Stromal cell of bone marrow (primary cell): ENCODE data around the gene C2orf76.

Experiments used
- DNase-seq: peaks from one replicate; pipeline ENCODE4 v3.0.0-alpha.2; 2012; ENCODE audit warnings: low read depth

C2orf76 gene

DNA sequence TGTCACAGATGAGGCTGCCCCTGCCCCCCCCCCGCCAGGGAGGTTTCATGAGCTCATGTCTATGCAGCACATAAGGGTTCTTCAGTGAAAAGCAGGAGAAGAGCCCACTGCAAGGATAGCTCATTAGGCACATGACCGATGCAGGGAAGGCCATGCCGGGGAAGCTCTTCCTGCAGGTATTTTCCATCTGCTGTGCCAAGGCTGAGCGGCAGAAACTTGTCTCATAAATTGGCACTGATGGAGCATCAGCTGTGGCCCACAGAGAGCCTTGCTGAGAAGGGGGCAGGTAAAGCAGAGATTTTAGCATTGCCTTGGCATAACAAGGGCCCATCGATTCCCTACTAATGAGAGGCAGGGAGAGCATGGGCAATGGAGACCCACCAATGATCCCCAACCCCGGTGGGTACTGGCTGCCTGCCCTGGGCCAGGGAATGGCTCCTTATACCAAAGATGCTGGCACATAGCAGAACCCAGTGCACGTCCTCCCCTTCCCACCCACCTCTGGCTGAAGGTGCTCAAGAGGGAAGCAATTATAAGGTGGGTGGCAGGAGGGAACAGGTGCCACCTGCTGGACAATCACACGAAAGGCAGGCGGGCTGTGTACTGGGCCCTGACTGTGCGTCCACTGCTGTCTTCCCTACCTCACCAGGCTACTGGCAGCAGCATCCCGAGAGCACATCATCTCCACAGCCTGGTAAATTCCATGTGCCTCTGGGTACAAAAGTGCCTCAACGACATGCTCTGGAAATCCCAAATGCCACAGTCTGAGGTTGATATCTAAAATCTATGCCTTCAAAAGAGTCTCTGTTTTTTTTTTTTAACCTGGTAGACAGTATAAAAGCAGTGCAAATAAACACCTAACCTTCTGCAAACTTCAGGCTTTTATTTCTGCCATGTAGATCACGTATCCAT, 101.6 kb downstream of the C2orf76 start:
- DNase-seq: no peak

DNA sequence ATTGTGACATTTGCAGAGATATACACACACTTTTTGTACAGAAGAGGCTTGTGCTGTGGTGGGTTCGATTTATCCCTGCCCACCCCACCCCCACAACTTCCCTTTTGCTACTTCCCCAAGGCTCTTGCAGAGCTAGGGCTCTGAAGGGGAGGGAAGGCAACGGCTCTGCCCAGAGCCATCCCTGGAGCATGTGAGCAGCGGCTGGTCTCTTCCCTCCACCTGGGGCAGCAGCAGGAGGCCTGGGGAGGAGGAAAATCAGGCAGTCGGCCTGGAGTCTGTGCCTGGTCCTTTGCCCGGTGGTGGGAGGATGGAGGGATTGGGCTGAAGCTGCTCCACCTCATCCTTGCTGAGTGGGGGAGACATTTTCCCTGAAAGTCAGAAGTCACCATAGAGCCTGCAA, 103.0 kb downstream of the C2orf76 start:
- DNase-seq: no peak

DNA sequence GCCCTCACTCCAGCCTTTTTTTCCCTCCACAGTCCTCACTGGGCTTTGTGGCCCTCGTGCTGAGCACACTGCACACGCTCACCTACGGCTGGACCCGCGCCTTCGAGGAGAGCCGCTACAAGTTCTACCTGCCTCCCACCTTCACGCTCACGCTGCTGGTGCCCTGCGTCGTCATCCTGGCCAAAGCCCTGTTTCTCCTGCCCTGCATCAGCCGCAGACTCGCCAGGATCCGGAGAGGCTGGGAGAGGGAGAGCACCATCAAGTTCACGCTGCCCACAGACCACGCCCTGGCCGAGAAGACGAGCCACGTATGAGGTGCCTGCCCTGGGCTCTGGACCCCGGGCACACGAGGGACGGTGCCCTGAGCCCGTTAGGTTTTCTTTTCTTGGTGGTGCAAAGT, 103.6 kb downstream of the C2orf76 start:
- DNase-seq: no peak

DNA sequence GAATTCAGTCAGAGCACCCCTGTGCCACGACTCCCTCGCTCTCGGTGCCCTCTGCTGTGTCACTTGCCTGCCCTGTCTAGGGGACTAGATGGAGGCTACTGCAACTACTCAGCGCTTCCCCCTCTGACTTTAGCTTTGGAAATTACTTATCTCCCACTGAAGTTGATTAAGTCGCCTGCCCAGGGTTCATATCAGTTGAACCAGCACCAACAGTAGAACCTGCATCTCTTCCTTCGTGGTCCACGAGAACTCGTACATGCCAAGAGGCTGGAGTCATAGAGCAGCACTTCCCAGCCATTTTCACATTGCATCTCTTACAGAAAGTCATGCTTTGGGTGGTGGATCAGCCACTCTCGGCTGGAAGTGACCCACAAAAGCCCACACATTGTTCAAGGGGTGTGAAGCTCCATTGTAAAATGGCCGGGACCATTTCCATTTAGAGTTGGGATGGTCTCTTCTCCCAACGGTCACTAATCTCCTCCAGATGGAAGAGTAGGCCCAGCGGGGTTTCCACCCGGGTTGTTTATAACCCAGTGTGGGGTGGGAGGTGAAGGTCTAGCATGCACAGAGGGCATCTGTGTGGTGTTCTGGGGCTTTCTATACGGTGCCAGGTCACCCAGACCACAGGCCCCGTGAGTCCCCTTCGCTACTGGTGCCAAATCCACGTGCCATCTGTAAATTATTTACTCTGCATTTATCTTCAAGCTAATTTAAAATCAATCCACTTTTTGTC, 105.0 kb downstream of the C2orf76 start:
- no peak for DNase-seq

DNA sequence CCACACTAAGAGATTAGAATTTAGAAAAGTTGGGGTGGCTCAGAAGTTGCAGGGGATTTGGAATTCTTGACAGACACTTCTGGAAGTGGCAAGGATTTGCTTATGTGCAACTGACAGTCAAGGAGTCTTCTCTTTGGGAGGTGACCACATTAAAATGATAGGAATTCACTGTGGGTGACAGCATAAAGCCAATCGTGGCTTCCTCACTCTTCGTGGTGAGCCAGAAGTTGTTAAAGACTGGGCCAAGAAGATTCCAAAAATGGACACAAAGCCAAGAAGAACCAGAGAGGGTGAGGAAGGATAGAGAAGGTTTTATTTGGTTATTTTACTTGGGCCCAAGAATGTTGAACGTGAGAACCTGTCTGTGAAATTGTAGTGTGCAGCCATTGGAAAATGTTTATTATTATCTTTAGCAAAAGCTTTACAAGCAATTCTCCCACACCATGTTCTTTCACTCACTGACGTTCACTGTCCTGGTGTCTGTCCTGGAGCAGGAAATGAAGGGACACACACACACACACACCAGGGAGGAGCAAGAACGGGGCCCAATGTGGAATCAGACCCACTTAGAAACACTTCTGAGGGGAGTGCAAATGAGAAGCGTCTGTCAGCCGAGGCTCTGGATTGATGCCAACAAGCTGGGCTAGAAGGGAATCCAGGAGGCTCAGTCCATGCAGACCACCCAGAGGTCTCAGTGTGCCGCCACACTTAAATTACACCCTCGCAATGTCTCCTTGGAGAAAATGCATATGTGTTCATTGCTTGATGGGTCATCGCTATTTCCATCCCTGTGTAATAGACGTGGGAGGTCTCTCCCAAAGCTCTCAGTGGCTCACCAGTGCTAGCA, 105.8 kb downstream of the C2orf76 start:
- DNase-seq: no peak

DNA sequence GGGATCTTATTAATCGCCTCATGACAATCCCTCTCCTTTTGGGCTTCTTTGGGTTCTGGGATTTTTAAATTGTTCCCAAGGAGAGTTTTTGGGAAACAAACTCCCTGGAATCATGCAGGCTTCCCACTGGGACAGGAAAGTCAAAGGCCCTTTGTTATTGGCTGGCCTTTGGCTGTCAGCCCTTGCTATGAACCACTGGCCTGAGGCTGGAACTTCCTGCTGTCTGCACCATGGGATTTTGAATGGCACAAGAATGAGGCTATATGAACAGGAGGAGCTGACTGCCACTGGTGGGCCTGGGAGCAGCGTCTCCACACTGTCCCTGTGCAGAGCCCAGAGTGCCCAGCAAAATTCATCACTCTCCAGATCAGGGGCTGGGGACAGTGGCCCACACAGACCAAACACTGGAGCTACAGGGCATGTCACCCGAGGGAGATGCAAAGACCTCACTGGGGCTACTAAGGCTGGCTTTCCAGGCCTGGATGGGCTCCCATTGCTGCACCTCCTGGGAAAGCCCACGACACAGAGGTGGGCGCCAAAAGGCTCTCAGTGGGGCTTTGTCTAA, 107.3 kb downstream of the C2orf76 start:
- DNase-seq: no peak

DNA sequence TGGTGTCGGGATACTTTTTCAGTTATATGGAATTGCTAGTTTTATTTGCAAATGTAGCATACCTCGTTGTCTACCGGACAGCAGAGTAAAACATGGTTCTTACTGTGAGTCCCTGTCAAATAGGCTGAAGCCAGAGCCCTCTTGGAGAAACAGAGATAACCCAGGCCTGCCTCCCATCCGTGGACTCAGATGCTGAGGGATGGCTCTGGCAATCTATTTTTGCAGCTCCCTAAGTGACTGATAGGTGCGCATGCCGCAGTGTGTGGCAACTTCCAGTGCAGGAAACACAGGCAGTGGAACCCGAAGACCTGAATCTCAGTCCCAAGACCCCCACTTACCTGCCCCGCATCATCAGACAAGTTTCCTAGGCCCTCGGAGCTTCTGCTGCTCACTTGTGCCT, 109.4 kb downstream of the C2orf76 start:
- DNase-seq: no peak

DNA sequence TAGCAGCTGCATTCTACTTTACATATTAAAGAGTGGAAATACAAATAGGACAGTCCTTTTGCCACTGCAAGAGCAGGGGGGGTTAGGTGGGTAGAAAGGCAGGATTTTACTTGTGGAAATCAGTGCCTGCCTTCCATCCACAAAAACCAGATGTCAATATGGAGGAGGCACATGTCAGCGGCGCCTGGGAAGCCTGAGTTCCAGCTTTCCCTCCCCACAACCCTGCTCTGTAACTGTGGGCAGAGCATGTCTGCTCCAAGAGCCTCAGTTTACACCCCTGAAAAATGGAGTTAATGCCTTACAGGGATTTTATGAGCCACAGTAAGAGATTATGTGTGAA, 110.1 kb downstream of the C2orf76 start:
- no peak for DNase-seq

DNA sequence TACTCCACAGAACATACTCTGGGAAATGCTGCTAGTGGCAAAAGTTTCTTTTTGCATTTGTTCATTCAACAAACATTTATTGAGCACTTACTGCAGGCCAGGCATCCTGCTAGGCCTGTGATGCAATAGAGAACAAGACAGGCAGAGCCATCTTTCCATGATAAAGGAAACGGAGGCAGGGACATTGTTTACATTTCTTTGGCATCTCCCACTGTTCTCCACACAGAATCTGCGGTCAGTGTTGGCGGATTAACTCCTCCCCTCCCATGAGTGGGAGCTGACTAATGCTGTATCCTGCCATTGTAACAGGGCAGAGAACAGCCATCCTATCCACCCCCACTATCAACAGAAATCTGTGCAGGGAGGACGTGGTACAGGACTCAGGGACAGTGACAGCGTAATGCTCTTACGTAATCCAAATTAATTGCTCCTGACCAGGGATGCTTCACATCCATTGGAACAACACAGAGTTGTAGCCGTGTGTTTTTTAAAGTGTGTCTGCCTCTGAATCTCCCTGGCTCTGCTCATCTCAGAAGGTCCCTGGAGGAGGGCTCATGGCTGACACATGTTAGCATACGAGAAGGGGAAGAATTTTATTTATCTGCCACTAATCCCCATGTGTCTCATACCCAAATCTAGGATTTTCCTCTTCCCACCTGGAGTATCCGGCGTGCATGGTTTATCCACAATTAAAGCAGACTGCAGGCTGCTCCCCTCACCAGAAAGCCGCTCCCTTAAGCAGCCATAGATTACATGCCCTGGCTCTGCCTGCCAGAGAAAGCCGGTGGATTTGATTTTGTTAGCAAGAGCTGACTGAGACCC, 110.7 kb downstream of the C2orf76 start:
- DNase-seq: peak; percentile 81

DNA sequence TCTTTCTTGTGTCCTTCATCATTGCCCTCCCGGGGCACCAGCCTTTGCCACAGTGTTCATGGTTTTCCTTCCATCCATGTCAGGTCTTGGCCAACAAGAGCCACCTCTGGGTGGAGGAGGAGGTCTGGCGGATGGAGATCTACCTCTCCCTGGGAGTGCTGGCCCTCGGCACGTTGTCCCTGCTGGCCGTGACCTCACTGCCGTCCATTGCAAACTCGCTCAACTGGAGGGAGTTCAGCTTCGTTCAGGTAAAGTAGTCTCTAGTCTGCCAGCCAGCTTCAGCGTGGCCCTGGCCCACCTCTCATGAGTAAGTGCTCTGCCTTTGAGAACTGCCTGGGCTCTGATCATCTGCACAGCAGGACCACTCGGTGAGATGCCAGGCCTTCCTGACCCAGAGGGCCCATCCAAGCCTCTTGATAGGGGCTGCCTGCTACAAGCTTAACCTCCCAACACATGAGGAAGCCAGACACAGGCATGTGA, 112.0 kb downstream of the C2orf76 start:
- DNase-seq: no peak

DNA sequence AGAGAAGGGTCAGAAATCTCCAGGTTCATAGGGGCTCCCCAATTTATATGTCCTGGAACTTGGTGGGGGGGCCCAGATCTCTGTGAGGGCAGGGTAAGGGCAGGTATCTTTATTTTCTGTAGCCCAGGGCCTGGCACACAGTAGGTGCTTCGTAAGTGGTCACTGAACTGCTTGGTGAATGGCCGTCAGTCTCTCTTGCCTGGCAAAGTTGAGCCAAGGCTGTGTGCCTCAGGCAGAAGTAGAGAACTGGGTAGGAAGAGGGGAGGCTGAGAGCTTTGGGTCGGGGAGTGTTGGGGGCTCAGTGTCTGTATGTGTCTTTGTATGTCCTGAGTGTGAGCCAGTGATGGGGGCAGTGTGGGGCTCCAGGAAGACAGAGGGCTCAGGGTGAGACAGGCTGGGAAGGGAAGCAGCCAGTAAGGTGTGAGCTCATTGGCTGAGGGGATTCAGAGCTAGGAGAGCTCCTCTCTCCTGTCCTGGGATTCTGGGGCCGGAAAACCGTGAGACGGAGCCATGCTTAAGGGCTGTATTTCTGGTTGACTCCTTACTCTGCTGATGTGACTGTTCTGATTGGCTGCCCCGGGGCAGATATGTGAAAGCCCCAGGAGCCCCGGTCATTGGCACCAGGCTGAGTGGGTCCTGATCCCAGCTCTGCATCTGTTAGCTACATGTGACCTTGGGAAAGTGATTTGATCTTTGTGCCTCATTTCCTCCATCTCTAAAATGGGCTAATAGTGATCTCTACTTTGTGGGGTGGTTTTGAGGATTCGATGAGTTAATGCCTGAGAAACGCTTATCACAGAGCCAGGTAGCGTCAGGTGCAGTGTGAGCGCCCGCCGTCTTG, 112.7 kb downstream of the C2orf76 start:
- DNase-seq: no peak

DNA sequence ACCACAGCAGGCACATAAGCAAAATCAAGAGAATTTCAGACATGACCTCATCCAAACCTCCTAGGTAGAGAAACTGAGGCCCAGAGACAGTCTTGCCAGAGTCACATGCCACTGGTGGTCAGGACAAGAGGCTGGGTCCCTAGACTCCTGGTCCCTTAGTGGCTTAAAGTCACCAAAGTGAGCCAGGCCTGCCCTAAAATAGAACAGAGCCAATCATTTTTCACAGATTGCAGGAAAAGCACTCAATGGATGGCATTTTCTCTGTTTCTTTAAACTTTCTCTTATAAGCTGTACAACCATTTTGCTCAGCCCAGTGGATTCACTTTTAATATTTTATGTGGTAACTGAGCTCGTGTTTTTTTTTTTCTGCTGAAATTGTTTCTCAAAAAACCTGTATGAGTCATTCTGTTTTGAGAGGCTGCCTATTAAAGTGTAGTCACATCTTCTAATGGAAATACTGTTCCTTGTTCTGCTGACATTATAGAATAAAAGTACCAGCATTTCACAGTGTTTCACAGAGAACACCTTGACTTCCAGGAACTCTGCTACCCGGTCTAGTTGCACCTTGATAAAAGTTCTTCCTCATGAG, 113.4 kb downstream of the C2orf76 start:
- peak; percentile 57 for DNase-seq
